Fibroblast of skin of left biceps (primary cell): ENCODE results near the gene FBLN5.

Source experiments
- DNase-seq, 2 experiments: peaks; one replicate each; pipeline ENCODE4 v3.0.0-alpha.2; 2013; ENCODE audit warnings: low read depth in 2 of 2

Gene FBLN5

DNA sequence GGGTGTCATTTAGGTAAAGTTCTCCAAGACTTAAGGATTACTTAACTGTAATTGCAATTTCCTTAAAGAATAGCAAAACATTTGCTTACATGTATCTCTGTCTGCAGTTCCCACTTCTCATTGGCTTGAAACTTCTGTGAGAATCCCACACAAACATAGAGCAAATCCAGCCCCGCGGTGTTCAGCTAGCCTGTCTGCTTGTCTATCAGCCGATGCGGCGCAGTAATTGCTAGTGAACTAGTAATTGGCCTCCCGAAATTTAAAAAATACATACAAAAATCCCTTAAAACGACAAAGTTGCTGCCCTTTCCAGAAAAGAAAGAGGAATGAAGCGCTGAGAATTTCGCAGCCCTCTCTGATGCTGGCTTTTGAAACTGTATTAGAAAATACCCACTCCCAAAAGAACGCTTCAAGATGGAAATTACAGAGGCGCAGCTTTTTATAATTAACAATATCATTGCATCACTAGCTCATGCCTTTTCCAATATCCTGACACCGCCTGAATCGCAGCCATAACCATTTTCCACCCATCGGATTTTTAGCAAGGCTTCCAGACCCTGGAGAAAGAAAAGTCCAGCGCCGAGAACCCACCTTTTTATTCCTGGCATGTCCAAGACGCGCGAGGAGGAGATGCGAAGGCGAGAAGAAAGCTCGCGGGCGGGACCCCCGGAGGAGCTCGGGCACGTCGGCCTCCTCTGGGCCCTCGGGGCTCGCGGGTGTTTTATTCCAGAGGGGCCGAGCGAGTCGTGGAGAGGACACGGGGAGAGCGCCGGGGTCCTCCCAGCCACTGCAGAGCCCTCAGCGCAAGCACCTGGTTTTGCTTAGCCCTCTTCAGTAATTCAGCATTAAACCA, 646 bp downstream of the FBLN5 start:
- no peak for DNase-seq

DNA sequence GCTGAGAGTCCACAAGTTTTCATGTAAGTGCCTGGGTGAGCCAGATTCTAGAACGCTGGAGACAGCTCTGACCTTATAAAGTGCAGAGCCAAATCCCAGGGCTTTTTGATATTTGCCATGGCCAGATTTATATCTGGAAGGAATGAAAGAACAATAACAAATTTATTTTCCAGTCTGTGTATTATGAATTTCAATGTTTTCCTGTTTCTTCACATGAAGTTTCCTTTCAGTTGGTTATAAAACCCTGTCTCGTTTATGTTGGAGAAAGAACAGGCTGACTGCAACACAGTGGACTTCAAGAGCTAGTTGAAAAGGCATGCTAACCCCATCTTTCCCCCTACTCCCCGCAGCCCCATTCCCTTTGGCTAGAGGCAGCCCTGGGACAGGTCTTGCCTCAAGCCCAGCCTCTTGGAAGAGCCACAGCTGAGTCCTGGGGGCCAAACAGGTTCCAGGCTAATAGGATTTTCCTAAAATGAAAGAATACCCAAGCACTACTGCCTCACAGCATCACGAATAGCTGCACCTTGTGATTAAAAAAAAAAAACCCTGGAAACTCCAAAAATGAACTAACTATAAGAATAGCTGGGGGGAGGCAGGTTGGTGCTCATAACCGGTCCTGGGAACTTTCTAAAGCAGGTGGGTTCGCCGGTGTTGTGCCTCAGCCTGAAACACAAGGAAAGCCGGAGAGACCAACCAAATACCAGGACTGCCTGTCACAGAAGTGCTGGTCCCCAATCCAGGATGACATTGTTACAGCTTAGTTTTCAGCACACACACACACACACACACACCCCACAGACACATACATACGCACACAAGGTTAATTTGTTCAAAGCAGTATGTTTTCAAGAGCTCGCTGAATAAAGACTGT, 1.5 kb downstream of the FBLN5 start:
- DNase-seq = no peak

DNA sequence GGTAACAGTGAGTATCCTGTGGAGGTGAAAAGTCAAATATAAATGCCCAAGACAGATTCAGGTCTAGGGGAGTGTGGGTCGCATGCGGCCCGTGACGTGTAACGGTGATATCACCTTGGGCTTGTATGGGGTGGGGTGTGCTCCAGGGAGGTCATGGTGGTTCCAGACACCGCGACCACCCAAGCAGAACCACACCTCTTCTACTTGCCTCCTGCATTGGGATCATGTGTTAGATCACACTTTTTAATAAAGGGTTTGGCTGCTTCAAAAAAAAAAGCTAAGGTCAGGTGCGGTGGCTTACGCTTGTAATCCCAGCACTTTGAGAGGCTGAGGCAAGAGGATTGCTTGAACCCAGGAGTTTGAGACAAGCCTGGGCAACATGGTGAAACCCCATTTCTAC, 4.5 kb downstream of the FBLN5 start:
- DNase-seq = no peak

DNA sequence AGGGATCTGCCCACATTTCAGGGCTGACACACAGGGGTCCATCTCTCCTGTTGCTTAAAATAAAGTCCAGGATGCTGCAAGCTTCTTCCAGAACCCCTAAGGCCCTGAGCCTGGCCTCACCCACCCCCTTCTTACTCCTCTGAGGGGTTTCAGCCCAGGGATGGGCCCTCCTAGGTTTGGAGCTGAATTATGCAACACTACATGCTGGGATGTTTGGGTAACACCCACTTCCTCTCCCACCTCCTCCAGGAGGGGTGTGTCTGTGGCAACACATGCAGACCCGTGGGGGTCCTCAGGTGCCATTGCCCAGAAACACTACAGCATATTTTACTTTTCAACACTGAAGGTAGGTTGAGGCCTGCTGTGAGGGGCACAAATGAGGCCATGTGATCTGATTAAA, 5.4 kb downstream of the FBLN5 start:
- DNase-seq = no peak

DNA sequence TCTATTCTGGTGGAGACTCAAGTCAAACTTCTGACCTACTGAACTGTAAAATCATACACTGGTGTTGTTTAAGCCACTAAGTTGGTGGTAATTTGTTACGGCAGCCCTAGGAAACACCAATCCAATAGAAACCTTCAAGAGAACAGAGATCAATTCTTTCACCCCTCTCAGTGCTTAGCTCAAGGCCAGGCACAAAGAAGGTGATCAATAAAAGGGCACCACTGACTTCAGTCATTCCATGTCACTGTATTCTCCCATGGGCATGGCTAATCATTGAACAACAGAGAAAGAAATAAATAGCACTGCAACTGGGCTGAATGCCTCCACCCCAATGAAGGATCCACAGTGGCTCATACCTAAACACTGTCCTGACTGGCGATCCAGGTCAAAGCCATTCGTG, 7.3 kb downstream of the FBLN5 start:
- no peak for DNase-seq

DNA sequence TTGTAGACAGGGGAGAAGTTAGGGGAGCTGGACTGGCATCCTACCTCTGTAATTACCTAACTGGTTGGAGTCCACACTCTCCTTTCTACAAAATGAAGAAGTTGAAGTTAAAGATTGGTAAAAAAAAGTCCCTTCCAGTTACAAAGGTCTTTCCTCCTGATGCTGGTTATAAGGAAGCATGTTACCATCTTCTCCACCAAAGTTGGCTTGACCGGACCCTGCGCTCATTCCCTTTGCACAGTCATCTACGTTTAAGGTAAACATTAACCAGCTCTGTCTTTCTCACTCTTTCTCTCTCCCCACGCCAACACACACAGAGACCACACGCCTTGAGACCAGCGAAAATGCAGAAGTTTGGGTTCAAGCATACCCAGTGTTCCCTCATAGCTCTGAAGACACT, 11.9 kb downstream of the FBLN5 start:
- DNase-seq = no peak

DNA sequence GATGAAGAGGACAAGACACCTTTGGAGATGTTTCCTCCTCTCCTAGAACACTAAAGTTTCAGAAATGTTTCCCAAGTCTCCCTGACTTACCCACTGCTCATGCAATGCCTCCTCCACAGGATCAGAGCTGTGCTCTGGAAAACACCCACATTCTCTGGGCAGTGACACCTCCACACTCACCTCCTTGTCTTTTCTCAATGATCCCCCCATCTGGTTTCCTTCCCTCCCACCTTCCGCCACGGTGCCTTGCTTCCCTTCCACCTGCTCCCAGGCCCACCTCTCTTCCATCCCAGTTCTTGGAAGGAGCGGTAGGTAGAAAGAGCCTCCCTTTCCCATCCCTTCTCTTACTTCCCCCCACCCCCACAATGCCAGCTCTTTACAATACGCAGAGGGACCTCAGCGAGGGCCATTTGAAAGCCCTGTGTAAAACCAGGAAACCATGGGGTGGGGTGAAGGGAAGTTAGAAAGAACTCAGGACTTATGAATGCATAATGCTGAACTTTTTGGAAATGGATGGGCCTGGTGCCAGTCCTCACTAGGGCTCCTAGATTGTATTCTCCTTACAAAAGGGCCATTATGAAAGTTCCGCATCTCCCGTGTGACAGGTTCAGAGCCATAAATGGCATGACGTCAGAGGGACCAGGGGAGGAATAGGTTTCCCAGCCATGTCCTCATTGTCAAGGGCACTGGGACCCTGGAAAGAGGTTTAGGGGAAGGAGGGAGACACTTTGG, 12.8 kb downstream of the FBLN5 start:
- DNase-seq = no peak

DNA sequence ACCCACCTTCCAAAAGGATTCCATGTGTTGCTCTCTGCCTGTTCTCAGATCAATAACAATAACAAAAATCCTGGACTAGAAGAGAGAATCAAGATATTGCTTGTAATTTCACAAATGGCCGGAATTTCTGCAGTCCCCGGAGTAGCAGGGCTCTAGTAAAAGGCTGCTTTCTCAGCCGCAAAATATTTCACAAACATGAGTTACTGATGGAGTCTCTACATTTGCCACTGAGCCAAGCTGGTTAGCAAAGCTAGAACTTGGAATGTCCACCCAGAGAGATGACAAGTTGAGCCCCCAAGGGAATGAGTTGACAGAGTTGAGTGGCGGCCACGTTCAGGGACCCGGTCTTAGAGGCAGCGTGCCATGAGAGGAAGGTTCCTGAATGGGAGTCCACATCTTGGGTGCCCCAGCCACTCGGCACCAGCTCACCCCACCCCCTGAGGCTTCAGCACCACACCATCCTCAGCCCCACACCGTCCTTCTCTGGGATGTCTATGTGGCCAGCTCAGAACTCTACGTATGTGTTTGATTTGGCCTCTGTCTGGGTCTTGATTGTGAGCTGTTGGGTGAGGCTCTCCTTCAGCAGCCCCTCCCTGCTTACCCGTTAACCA, 15.9 kb downstream of the FBLN5 start:
- no peak for DNase-seq

DNA sequence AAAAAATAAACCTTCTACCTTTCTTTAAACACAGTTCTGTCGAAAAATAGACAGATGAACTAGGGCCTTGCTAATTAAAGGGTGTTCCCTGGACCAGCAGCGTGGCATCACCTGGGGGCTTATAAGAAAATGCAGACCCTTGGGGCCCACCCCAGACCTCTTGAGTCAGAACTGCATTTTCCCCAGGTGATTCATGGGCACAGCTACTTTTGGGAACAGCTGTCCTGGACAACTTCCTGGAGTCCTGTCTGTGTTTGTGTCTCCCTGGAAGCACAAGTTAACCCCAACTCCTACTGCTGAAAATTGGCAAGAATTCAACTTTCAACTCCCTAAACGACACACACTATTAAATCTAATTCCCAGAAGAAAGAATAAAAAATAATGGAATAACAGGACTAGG, 17.8 kb downstream of the FBLN5 start:
- DNase-seq = no peak

DNA sequence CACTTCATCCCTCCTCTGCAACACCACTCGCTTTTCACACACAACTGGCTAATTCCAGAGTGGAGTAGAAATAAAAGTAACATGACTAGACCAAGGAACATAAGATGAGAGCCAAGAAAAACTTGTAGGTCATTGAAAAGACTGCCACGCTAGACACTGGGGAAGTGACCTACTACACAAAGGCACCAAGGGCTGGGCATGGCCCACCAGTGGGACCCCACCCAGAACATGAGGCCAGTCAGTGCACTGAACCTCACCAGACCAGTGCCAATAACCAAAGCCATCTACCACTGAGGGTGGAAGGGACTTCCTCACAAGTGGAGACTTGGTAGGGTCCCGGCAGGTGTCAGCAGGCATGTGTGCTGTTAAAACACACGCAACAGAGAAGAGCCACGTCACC, 19.7 kb downstream of the FBLN5 start:
- DNase-seq = no peak

DNA sequence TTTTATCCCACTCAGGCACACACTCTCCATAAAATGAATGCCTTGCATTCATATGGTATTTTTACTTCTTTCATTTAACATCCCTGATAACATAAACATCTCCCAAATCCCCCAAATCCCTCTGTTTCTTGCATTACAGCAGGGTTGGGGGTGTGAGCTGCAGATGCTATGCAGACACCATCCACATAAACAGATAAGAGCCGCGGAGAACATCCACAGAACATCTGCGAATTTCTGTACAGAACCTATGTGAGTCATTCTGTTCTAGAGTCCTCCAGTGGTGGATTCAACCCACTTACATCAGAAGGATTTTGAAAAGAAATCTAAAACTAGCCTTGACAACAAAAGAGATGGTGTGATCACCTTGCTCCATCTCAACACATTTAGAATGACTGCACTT, 20.3 kb downstream of the FBLN5 start:
- no peak for DNase-seq

DNA sequence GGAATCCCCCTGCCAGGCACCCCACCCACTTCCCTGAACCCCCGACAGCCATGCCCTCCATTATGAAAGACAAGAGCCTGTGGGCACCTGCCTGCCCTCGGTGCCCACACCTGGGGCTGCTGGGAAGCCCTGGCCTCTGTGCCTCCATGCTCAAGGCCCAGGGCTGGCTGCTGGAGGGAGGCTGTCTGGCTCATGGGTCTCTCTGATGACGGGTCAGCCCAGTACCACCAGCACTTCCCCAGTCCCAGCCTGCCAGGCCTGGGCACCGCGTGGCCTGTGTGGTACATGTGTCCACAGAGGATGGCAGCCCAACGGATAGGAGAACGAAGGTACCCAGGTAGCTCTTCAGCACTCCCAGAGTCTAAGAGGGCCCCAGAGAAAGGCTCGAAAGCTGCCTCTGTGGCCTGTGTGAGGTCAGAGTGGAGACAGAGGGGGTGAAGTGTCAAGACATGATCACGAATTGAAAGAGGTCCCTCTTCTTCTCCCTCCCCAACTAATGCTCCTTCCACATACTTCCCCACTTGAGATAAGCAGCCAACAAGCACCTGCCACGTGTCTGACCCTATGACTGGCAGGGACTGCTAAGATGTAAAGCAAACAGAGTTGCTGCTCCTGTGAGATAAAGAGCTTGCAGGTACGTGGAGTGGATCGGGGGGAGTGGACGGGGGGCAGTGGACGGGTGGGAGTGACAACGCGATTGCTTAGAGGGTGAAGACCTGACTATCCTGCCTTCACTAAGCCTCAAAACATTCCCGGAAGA, 21.2 kb downstream of the FBLN5 start:
- no peak for DNase-seq

DNA sequence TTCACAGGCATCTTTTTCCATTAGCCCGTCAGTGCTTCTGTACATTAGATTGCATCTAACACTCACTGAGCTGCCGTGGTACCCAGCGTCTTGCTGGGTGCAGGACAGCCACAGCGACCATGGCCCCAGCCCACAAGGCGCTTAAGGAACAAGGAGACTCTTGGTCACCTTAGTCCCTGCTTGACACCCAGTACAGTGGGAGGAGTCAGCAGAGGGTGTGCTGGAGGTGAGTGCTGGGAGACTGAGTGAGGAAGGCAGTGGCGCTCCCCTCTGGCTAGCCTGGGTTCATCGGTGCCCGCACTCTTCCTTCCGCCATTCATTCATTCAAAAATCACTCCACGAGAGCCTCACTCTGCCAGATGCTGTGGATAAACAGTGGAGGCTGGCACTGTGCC, 21.8 kb downstream of the FBLN5 start:
- DNase-seq = no peak

DNA sequence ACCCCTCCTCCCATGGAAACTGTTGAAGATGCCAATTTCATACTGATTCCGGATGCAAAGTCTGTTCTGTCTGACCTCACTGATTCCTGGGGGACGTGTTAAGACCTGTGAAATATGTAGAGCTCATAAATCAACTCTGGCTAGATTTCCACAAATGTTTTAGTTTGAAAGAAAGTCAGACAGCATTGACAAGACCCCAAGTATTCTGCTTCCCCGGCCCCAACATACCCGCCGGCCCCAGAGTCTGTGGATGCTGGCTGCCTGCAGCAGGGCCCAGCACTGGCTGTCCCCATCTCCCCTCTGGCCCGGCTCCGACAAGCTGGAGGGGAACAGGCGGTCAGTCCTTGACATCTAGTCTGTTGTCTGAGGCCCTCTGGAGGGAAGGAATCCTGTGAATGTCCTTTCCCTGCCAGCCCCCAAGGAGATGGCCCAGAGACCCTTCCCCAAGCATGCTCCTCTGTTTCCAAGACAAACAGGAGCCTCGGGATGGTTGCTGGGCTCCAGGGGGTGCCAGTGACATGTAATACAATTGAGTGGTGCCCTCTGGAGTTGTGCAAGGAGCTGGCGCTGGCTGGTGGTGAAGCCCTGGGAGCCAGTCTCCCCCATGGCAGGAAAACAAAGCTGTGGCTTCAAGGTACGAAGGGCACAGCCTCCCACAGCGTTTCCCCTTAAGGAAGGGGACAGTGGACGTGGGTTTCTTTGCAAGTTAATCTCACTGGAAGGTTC, 22.3 kb downstream of the FBLN5 start:
- peak; percentile 80 for DNase-seq

DNA sequence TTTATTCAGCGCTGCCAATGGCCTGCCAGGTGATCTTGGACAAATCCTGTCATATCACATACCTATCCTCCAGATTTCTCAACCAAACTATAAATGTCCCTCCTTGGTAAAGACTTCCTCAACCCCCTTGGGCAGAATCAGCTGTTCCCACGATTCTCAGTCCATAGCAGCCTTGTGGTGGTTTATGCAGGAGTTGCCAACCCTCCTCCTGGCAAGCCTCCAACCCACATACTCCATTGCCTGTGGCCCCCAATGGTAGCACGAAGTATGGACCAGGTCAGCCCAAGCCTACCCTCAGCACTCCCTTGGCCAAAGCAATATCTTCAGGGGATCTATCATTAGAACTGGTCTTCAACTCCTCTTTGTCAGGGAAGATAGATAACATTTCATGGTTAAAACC, 27.0 kb downstream of the FBLN5 start:
- DNase-seq = no peak

DNA sequence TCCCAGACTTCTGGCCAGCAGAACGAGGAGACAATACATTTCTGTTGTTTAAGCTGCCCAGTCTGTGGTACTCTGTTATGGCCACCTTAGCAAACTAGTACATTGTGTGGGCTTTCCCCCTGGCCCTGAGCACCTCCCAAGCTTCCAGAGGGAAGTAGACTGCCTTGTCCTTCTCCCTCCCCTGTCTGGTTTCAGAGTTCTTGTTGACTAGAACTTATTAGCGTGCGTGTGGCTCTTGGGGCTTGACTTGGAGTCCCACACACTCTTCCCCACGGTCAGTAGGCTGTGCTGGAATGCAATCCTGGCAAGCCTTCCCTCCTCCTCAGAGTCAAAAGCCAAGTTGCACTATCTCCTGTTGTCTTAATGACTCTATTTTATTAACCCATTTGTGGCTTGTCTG, 27.7 kb downstream of the FBLN5 start:
- no peak for DNase-seq

DNA sequence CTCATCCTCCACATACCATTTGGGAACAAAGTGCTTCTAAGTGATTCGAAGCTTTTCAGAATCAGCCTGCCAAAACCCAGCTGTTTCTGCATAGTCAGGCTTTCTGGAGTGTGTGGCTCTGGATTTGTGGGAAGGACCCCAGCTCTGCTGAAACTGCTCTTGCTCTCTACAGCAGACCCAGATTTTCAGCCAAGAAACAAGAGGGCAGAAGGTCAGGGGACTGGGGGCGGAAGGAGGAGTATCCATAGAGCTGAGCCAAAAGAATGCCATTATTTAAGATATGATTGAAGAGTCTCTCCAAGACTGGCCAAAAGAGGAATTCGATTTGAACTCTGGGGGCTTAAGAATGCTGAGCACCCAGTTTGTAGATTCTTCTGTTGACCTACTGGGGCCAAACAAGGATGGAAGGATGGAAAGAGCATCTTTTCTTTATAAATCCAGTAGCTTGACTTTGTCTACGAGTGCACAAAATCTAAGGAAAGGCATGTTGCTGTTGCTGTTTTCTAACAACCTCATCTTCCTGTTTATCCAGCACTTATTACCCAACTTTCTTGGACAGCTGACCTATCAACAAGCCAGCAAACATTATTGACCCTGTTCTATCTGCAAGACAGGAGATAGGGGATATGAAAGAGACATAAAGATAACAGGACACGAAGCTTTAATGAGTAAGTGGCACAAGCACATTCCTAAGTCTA, 29.2 kb downstream of the FBLN5 start:
- no peak for DNase-seq

DNA sequence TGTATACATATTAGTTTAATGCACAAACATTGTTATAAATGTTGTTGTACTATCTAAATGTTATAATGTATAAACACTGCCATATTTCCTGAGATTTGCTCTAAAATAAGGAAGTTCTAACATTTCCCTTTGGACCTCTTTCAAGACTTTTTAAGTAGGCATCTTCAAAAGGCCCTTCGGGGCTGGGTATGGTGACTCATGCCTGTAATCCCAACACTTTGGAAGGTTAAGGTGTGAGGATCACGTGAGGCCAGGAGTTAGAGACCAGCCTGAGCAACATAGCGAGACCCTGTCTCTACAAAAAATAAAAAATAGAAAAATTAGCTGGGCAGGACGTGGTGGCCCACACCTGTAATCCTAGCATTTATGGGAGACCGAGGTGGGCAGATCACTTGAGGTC, 35.5 kb downstream of the FBLN5 start:
- DNase-seq = no peak

DNA sequence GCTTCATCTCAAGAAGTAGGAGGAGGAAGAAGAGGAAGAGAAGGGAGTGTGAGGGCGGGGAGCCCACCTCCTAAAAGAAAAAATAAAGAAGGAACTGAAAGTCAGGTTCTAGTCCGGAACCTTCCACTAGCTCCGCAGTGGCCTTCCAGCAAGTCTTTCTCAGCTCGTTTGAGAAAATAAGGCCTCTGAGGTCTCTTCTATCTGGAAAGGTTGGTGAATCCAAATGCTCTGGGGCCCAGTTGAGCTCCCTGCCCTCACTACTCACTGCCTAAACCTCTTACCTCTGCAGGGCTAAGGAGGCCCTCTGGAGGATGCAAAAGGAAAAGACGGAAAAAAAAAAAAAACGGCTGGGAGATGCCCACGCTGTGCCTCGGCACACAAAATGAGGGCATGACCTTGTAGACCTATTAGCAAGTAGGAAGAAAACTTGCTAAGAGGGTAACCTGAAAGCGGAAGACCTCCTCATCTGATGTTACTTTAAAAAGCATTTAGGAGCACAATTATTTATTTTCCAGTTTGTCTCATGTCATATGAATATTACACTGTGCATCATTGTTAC, 35.9 kb downstream of the FBLN5 start:
- no peak for DNase-seq

DNA sequence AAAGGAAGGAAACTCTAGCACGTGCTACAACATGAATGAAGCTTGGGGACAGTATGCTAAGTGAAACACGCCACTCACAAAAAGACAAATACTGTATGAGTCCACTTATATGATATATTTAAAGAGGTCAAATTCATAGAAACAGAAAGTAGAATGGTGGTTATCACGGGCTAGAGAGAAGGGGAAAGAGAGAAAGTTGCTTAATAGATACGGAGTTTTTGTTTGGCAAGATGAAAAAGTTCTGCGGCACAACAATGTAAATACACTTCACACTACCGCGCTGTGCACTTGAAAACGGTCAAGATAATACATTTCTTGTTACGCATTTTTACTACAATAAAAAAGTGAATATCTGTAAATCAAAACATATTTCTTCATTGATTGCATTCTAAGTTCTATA, 37.3 kb downstream of the FBLN5 start:
- no peak for DNase-seq
